Heart left ventricle (tissue), 16 donors: ENCODE measurements around the gene ERGIC1. TPM values are rescaled to one million over a fixed set of nuclear protein-coding genes. Genes with fewer than 3 reads are reported as not detected.

Experiments
- ATAC-seq, 4 donors: fragments of 200-7000 bp; cut with Tn5 transposase; one replicate each; pipeline ENCODE4 v1.9.1; 2020 to 2022; ENCODE audit warnings: moderate library complexity in 4 of 4, mild to moderate bottlenecking in 3 of 4, moderate number of reproducible peaks in 1 of 4
- DNase-seq, 5 donors: peaks; one replicate each; pipeline ENCODE4 v3.0.0-alpha.2; 2020
- H3K27ac ChIP-seq, 12 donors: fragments of 200-600 bp; sonication (generic) in 4 of 12; one replicate each; pipeline versions ENCODE4 v1.5.0 to v1.8.0; 2016 to 2022; ENCODE audit warnings: mild to moderate bottlenecking in 2 of 12
- H3K27me3 ChIP-seq, 9 donors: fragments of 200-600 bp; sonication (generic) in 2 of 9; one replicate each; pipeline versions ENCODE4 v1.5.1 to v1.8.0; 2016 to 2022; ENCODE audit warnings: mild to moderate bottlenecking in 3 of 9
- H3K36me3 ChIP-seq, 9 donors: fragments of 200-600 bp; sonication (generic) in 2 of 9; one replicate each; pipeline versions ENCODE4 v1.5.0 to v1.8.0; 2018 to 2022; ENCODE audit warnings: mild to moderate bottlenecking in 2 of 9
- H3K4me1 ChIP-seq, 12 donors: fragments of 200-600 bp; sonication (generic) in 4 of 12; one replicate each; pipeline versions ENCODE4 v1.5.0 to v1.8.0; 2016 to 2022; ENCODE audit warnings: mild to moderate bottlenecking in 3 of 12
- H3K4me3 ChIP-seq, 12 donors: fragments of 200-600 bp; sonication (generic) in 4 of 12; one replicate each; pipeline versions ENCODE4 v1.5.0 to v1.8.0; 2017 to 2022; ENCODE audit warnings: mild to moderate bottlenecking in 9 of 12, moderate library complexity in 4 of 12
- H3K9me3 ChIP-seq, 12 donors: fragments of 200-600 bp; sonication (generic) in 4 of 12; one replicate each; pipeline versions ENCODE4 v1.5.0 to v1.8.0; 2016 to 2022; ENCODE audit warnings: mild to moderate bottlenecking in 1 of 12
- CTCF ChIP-seq, 12 donors: fragments of 200-600 bp; sonication (generic) in 4 of 12; IDR thresholded peaks; one replicate each; pipeline versions ENCODE4 v1.5.0 to v1.8.0; 2018 to 2022; ENCODE audit warnings: antibody characterized with exemption in 12 of 12, mild to moderate bottlenecking in 5 of 12
- POLR2A ChIP-seq, 2 donors: fragments of 450-650 bp; IDR thresholded peaks; one replicate each; pipeline ENCODE4 v1.6.1; 2017; ENCODE audit warnings: antibody characterized with exemption in 2 of 2, mild to moderate bottlenecking in 2 of 2, moderate library complexity in 2 of 2
- WGBS, 4 donors: extraction: QIAGEN DNeasy Blood & Tissue Kit in 2 of 4; methylation state at CpG; one replicate each; pipeline versions ENCODE4 v1.1.5 to v1.1.7; 2013 to 2018; 5-methylcytosine and 5-hydroxymethylcytosine counted together
- intact Hi-C, 10 donors: fragments of 100-400 bp; cut with DNase I; formaldehyde crosslinking; loops; one replicate each; pipeline versions ENCODE4 v1.11.1 to v1.14.2; 2022
- polyA plus RNA-seq, 2 donors: library from polyadenylated mRNA; stranded (reverse); fragments of 200-250 nt; gene quantifications; one replicate each; pipeline ENCODE4 v1.2.3, GENCODE V29; 2013
- total RNA-seq, 9 donors: library from RNA; depleted of rRNA in 2 of 9; stranded (reverse); fragments of >200 nt in 2 of 9; fragmentation: NEBNext Ultra II Directional in 3 of 9; extraction: Animal tissue kit (Norgen Biotek cat#: 25700) in 3 of 9; gene quantifications; one replicate each; pipeline versions ENCODE4 v1.1.0 to v1.2.4, GENCODE V29; 2016 to 2023
- donor health status: ischemic (EF 13 %, LVEDD 7.1; RV severe dilation, severe dysfunction).
- donor health status: healthy with polysubstance abuse.
- donor health status: DM: no; HTN: yes; CAD: no.
- donor health status: DM: no; HTN: no; CAD: no.
- donor health status: ischemic (EF 25% LVEDD 6.9; RV normal size, moderate dysfunction).
- donor health status: ischemic (EF 25% LVEDD 5.7; RV mildly dilated, moderate dysfunction).
- donor health status: healthy.
- donor health status: DM: yes; HTN: yes; CAD: no.
- donor health status: ischemic (EF 35%, LVEDD 5.7; RV mildly dilated, moderate dysfunction).
- donor health status: nonischemic (EF 11% LVEDD 7.7; RV severe dilation, severe dysfunction).
- donor health status: DM: yes; HTN: yes; CAD: no.
- donor health status: PGD.
- donor health status: ischemic (EF 29% LVEDD 5.4; RV normal size, mild dysfunction).
- donor health status: nonischemic (EF 23%, LVEDD 6.1; RV moderate dilation, normal function).

ERGIC1 gene
- total and polyA plus RNA-seq, 11 donors = 66.6 to 115 (median 84.9) TPM

- Histone ChIP-seq H3K4me1 (peaks cover 28 to 80% (median 72%) of the 10 kb centered on the region in 12 donors), H3K36me3 (peaks cover 0 to 7% (median 0%) of the 10 kb centered on the region in 9 donors), H3K4me3 (peak overlapping the region in 2 of 12 donors; percentile 8 to 18), H3K9me3 (no peaks in the 10 kb centered on the region), H3K27ac (peak overlapping the region; percentile 87 to 97 (median 94)), H3K27me3 (no peaks in the 10 kb centered on the region)
- peak; percentile 80 to 89 (median 87) for DNase-seq
- ATAC-seq = peak; percentile 32 to 65 (median 62)
- 26 to 42% (median 34%) methylated on average over 14 to 15 of the region's 15 CpGs for WGBS, 4 donors
- no peak for TF ChIP-seq CTCF (IDR thresholded peaks at IDR 0.05)
- TF ChIP-seq POLR2A (IDR thresholded peaks at IDR 0.05) = no peak
- intact Hi-C loops = loop anchor here in 2 of 10 donors (2.0 to 5.0 kb wide), 2 partner anchors 43 to 88 kb away; partner anchors contain the start of gene DUSP1 (in 1 of the 2)
These were observed 25.1 kb downstream of the ERGIC1 start for GRCh38 chr5:172858990-172859811.

GRCh38 chr5:172859966-172860365 is 25.9 kb downstream of the ERGIC1 start:
- peaks cover 24 to 76% (median 65%) of the 10 kb centered on the region in 12 donors for H3K4me1 ChIP-seq
- TF ChIP-seq POLR2A (IDR thresholded peaks at IDR 0.05) = no peak
- TF ChIP-seq CTCF (IDR thresholded peaks at IDR 0.05) = no peak
- H3K9me3 ChIP-seq = no peaks in the 10 kb centered on the region
- DNase-seq (no peak), ATAC-seq (no peak)
- intact Hi-C loops = loop anchor here in 7 of 10 donors (1.0 to 10.0 kb wide), 8 partner anchors 42 to 143 kb away; partner anchors contain the start of gene DUSP1 (in 5 of the 7)
- peak overlapping the region; percentile 87 to 97 (median 94) for H3K27ac ChIP-seq
- H3K27me3 ChIP-seq = no peaks in the 10 kb centered on the region
- H3K4me3 ChIP-seq = peak overlapping the region in 4 of 12 donors; percentile 7 to 21 (median 18)
- H3K36me3 ChIP-seq = peaks cover 0 to 7% (median 0%) of the 10 kb centered on the region in 9 donors
- 81 to 87% (median 85%) methylated on average over 4 of the region's 4 CpGs for WGBS, 4 donors

- Histone ChIP-seq H3K4me1 (peaks cover 24 to 76% (median 59%) of the 10 kb centered on the region in 12 donors), H3K36me3 (peaks cover 0 to 7% (median 0%) of the 10 kb centered on the region in 9 donors), H3K27ac (peak overlapping the region; percentile 87 to 97 (median 94)), H3K27me3 (no peaks in the 10 kb centered on the region), H3K4me3 (peak overlapping the region in 9 of 12 donors; percentile 7 to 26 (median 21)), H3K9me3 (no peaks in the 10 kb centered on the region)
- 7 to 24% (median 11%) methylated on average over 22 to 24 of the region's 24 CpGs for WGBS, 4 donors
- peak; percentile 88 to 95 (median 90) for DNase-seq
- ATAC-seq = peak; percentile 87 to 93 (median 90)
- TF ChIP-seq CTCF (IDR thresholded peaks at IDR 0.05) (no peak), POLR2A (IDR thresholded peaks at IDR 0.05) (peak in 1 of 2 donors; percentile 53)
- intact Hi-C loops = loop anchor here in 7 of 10 donors (1.0 to 10.0 kb wide), 8 partner anchors 42 to 143 kb away; partner anchors contain the start of gene DUSP1 (in 4 of the 7)
These were observed 26.7 kb downstream of the ERGIC1 start for GRCh38 chr5:172860520-172861443.
